Occipital lobe (tissue), 2 donors: Measurements from ENCODE around the gene IGSF3. TPM values are rescaled to one million over a fixed set of nuclear protein-coding genes. Genes with fewer than 3 reads are reported as not detected.
"Not testable (repeated sequence)": the region's sequence is repeated elsewhere in the genome, so short reads cannot be mapped to it uniquely, and the experiment has no call there.

Source experiments
- DNase-seq: peaks from one replicate; lab custom pipeline; 2025; lab: John Stamatoyannopoulos, UW
- total RNA-seq: library from RNA; depleted of rRNA; stranded (reverse); fragments of >200 nt; gene quantifications from one replicate; pipeline ENCODE4 v1.2.3, GENCODE V29; 2014

Gene IGSF3
- total RNA-seq, 1 donor from 2014 or later, result 115 TPM

- DNase-seq, result not testable (repeated sequence)
Measured at GRCh38 chr1:116631996-116632925, 35.3 kb downstream of the IGSF3 start.

GRCh38 chr1:116631554-116631953 lies 36.0 kb downstream of the IGSF3 start:
- DNase-seq, result not testable (repeated sequence)

- DNase-seq, result not testable (repeated sequence)
Measured at GRCh38 chr1:116630057-116630456, 37.5 kb downstream of the IGSF3 start.

- DNase-seq, result not testable (repeated sequence)
Measured at GRCh38 chr1:116629441-116629840, 38.1 kb downstream of the IGSF3 start.

DNA sequence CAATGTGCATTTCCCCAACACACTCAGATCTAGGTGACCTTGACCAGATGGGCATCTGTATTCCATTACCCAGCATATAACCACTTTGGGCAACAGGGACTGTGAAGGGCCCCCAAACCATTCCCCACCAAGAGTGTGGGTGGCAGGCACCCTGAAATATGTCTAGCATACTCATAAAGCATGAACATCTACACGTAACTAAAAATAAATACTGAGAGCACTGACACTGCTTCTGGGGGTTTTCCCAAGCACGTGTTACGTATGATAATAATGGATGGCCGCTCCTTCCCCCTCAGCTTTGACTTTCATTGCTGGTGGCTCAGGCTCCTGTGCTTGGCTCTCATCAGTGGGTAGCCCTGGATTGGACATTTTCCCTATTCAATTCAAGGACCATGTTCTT lies 39.1 kb downstream of the IGSF3 start:
- DNase-seq, result no peak

DNA sequence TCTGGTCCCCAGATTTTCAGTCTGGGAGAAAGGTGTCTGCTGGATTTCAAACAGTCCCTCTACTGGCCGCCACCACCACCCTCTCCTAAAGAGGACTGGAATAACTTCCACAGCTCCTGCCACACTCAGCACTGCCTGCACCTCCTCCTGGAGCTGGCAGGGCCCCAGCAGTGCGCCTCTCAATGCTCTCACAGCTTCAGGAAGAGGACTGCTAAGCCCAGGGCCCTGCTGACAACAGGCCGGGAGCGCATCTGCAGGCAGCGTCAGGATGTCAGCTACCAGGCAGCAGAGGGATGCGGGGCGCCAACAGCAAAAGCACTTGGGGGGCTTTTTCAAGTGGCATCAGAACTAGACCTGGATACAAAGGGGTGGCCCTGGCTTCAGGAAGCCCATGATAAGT lies 40.2 kb downstream of the IGSF3 start:
- peak; percentile 59 for DNase-seq

- DNase-seq, result not testable (repeated sequence)
Measured at GRCh38 chr1:116626915-116627314, 40.6 kb downstream of the IGSF3 start.

GRCh38 chr1:116625155-116625554 lies 42.4 kb downstream of the IGSF3 start:
- not testable (repeated sequence) for DNase-seq

- DNase-seq, result no peak
Measured at GRCh38 chr1:116624040-116624439, 43.5 kb downstream of the IGSF3 start.

- DNase-seq, result not testable (repeated sequence)
Measured at GRCh38 chr1:116622496-116622895, 45.0 kb downstream of the IGSF3 start.

DNA sequence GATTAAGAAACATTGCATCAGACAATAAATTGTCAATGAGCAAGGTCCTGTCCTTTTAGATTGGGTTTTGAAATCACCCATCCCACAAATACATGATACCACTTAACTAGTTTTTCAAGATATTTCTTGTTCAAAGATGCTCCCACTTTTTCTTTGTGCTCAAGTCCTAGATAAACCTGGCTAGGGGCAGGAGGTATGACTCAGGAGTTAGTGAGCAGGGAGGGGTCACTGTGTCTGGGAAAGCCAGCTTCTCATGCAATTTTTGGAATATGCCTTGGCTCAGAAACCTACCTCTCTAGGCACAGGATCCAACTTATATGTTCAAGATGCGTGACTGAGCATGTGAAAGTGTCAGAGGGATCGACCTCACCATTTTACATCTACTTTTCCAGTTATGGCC lies 45.8 kb downstream of the IGSF3 start:
- not testable (repeated sequence) for DNase-seq

- DNase-seq, result not testable (repeated sequence)
Measured at GRCh38 chr1:116620392-116620791, 47.1 kb downstream of the IGSF3 start.

DNA sequence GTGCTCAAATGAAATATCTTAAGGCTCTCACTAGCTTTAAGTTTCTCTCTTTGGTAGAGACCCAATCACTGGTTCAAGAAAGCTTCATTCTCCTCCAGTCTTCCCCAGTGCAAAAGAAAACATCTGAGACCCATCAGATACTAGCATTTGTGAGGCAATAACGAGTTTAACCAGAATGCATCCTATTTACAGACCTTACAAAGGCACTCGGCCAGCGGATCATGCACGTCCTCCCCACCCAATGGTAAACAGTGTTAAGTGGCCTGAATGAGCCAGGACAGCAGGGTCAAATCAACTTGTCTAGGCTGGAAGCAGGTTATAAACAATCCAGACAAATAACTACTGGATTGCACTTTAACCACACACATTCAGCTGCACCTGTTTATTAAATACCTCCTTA lies 48.4 kb downstream of the IGSF3 start:
- DNase-seq, result not testable (repeated sequence)

- DNase-seq, result not testable (repeated sequence)
Measured at GRCh38 chr1:116617808-116618207, 49.7 kb downstream of the IGSF3 start.

DNA sequence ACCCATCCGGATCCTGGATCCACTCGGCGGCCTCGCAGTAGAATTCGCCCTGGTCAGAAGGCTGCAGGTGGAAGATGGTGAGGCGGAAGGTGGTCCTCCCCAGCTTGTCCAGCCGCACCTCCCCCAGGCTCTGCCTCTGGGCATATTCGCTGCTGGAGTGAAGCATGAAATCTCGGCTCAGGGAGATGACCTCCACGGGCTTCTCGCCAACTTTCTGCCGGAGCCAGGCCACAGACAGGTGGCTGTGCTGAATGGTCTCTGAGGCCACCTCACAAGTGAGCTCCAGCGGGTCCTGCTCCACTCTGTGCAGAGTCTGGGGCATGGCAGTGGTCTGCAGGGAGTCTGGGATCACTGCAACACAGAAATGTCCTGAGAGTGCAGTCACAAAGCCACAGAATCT lies 53.7 kb downstream of the IGSF3 start:
- not testable (repeated sequence) for DNase-seq

- DNase-seq, result not testable (repeated sequence)
Measured at GRCh38 chr1:116609801-116610371, 57.6 kb downstream of the IGSF3 start.

- DNase-seq, result not testable (repeated sequence)
Measured at GRCh38 chr1:116608841-116609240, 58.7 kb downstream of the IGSF3 start.

- not testable (repeated sequence) for DNase-seq
Measured at GRCh38 chr1:116608151-116608550, 59.4 kb downstream of the IGSF3 start.

DNA sequence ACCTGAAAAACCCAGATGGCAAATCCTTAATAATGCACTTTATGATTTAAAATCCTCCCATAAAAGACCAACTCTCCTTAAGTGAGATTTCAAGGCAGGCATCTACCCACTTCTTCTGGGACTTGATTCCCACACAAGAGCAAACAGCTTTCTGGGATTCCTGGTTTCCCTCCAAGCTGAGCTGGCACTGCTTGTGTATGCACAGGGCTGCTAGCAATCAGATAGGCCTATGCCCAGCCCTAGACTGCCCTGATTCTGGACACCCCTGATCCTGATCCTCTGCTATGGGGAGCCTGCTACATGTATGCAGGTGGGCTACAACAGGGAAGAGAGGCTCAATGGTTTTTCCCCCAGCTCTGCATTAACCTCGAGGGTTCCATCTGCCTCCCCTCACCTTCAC lies 60.1 kb downstream of the IGSF3 start:
- DNase-seq, result not testable (repeated sequence)

DNA sequence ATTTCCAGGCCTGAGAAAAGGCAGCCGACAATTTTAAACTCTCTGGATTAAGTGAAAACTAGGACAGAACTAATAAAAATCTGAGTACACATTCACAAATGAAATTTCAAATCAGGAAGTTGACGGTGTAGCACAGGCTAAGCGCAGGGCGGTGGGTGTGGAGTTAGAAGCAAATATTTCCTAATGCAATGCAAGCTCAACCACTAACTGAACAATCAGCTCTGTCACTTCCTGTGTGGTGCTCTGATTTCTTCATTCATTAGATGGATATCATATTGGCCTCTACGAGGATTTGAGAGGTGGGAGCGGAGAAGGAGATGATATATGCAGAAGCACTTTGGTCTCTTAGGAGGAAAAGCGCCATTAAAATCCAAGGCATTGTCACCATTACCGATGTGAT lies 61.5 kb downstream of the IGSF3 start:
- DNase-seq, result not testable (repeated sequence)

DNA sequence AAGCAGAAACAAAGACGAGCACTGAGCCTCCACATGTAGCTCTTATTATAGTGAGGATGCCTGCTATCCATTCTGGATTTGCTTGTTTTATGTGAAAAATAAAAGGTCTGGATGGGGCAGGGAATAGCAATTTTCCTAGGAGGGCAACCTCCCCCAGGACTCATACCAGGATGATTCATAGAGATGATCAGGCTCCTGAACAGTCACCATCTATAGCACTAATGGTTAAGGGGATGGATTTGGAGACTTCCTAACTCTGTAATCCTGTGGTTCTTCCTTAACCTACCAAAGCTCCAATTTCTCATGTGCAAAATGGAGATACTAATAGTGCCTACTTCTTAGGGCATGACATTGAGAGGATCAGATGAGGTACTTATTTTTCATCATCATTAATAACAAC lies 62.2 kb downstream of the IGSF3 start:
- DNase-seq, result no peak

- DNase-seq, result not testable (repeated sequence)
Measured at GRCh38 chr1:116604408-116604807, 63.1 kb downstream of the IGSF3 start.

- DNase-seq, result not testable (repeated sequence)
Measured at GRCh38 chr1:116603646-116604045, 63.9 kb downstream of the IGSF3 start.
